Fibroblast of pulmonary artery (primary cell): ENCODE results near the gene TTLL5.
A peak's percentile ranks its signal among the peaks of the same experiment; 100 is the strongest.
"Not testable (repeated sequence)": the region's sequence is repeated elsewhere in the genome, so short reads cannot be mapped to it uniquely, and the experiment has no call there.

Experiments
- DNase-seq: peaks from one replicate; pipeline ENCODE4 v3.0.0-alpha.2; 2010; ENCODE audit warnings: low read depth
- H3K4me3 ChIP-seq: replicated peaks from 2 replicates; pipeline ENCODE4 v1.5.1; 2011; ENCODE audit warnings: low read depth, mild to moderate bottlenecking, control low read depth, low read length, moderate library complexity
- TF ChIP-seq, protein P1 (sequence below): IDR thresholded peaks from 2 replicates; pipeline ENCODE4 v1.5.1; 2011; ENCODE audit warnings: mild to moderate bottlenecking, control low read depth, low read length, inconsistent platforms; ENCODE audit errors: missing control alignments

Gene TTLL5

DNA sequence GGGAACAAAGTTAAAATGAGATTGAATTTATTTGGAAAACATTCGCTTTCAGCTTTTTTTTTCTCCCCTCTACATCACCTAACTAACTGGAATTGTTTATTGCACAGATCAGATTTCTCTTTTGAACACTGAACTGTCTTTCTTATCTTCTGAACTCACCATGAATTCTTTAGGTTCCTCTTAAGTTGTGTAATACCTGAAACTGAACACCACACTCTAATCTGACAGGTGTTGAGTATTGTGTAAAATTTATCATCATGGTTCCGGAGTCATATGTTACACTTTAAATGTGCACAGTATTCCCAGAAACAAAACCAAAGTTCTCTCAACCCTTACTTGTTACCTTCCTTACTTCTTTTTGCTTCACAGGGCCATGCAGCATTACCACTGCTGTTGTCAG, 254.0 kb downstream of the TTLL5 start:
- no peak overlapping the region for H3K4me3 ChIP-seq
- TF ChIP-seq, protein P1, sequence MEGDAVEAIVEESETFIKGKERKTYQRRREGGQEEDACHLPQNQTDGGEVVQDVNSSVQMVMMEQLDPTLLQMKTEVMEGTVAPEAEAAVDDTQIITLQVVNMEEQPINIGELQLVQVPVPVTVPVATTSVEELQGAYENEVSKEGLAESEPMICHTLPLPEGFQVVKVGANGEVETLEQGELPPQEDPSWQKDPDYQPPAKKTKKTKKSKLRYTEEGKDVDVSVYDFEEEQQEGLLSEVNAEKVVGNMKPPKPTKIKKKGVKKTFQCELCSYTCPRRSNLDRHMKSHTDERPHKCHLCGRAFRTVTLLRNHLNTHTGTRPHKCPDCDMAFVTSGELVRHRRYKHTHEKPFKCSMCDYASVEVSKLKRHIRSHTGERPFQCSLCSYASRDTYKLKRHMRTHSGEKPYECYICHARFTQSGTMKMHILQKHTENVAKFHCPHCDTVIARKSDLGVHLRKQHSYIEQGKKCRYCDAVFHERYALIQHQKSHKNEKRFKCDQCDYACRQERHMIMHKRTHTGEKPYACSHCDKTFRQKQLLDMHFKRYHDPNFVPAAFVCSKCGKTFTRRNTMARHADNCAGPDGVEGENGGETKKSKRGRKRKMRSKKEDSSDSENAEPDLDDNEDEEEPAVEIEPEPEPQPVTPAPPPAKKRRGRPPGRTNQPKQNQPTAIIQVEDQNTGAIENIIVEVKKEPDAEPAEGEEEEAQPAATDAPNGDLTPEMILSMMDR, result no peak
- DNase-seq, result no peak

DNA sequence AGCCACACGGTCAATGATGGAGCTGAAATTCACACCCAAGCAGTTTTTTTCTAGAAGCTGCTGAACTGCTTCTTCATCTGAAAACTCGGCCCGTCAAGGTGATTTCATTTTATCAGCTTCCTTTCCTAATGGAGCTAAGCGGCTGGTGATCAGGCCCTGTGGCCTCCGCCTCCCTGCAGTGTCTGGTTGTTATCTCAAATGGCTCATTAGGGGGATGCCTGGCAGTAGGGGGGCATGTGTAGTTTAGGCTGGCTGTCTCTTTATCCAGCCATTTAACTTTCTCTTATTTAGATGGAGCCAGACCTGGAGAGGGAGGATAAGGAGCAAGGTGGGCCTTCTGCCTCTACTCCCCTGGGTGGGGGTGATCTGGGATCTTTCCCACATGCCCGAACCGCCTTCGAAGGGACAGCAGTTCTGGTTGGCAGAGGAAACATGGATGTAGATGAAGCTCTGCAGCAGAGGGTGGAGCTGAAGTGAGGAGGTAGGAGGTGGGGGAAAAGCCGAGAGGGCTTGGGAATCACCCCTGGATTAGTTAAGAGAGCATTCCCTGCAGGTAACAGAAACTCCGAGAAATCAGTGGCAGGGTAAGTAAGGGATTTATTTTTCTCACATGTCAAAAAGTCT, 256.4 kb downstream of the TTLL5 start:
- H3K4me3 ChIP-seq, result no peak overlapping the region
- TF ChIP-seq, protein P1, result no peak
- no peak for DNase-seq

DNA sequence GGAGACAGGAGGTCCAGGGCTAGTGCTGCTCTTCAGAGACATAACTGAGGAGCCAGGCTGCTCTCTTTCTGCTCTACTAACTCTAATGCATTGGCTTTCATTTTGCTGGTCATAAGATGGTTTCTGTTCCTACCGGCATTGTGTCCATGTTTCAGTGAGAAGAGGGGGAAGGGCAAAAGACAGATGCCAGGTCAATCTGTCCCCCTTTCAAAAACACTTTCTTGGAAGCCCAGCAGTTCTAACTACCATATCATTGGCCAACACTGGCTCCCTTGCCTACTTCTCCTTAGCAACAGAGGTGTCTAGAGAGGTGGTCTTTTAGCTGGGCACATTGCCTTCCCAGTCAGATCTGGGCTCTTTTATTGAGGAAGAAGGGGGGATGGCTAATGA, 256.9 kb downstream of the TTLL5 start:
- H3K4me3 ChIP-seq, result no peak overlapping the region
- TF ChIP-seq, protein P1, result no peak
- no peak for DNase-seq

DNA sequence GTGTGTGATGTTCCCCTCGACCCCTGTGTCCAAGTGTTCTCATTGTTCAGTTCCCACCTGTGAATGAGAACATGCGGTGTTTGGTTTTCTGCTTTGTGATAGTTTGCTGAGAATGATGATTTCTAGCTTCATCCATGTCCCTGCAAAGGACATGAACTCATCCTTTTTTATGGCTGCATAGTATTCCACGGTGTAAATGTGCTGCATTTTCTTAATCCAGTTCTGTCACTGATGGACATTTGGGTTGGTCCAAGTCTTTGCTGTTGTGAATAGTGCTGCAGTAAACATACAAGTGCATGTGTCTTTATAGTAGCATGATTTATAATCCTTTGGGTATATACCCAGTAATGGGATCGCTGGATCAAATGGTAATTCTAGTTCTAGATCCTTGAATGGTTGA, 259.4 kb downstream of the TTLL5 start:
- DNase-seq, H3K4me3 ChIP-seq: not testable (repeated sequence)

- H3K4me3 ChIP-seq, DNase-seq: not testable (repeated sequence)
Measured at GRCh38 chr14:75925141-75925840, 264.2 kb downstream of the TTLL5 start.

DNA sequence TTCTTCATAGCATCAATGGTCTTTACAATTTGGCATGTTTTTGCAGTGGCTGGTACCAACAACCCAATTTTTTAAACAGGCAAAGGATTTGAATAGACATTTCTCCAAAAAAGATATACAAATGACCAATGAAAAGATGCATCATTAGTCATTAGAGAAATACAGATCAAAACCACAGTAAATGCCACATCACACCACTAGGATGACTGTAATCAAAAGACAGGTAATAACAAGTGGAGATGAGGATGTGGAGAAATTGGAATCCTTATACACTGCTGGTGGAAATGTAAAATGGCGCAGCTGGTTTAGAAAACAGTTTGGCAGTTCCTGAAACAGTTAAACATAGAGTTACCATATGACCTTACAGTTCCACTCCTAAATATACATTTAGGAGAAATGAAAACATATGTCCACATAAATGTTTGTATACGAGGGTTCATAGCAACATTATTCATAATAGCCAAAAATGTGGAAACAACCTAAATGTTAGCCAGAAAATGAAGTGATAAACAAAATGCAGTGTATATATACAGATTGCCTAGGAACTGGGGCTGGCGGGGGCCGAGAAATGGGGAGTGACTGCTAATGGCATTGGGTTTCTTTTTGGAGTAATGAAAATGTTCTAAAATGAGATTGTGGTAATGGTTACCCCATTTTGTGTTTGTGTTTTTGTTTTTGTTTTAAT, 265.5 kb downstream of the TTLL5 start:
- H3K4me3 ChIP-seq, result no peak overlapping the region
- TF ChIP-seq, protein P1, result no peak
- DNase-seq, result no peak

GRCh38 chr14:75927564-75928087, 266.6 kb downstream of the TTLL5 start:
- TF ChIP-seq, protein P1, result no peak
- DNase-seq, result no peak
- no peak overlapping the region for H3K4me3 ChIP-seq

DNA sequence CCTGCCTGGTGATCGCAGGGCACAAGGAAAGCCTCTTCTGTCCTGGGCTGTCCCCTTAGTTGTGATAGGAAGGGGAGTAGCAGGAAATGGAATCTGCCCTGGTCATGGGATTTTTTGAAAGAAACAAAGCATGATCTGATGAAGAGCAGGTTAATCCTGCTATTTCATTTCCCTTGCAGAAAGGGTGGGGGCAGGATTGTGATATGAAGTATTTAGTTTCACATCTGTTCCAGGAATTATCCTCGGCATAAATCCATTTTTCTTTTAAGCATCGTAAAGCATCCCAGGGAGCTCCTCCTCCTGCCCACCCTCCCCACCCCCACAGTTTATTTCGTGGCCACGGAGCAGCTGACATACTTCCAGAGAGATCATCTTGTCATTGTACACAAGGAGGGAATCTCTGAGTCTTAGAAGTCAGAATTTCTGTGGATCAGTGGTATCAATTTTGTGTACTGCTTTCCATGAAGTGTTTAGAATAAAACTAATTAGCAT, 267.7 kb downstream of the TTLL5 start:
- TF ChIP-seq, protein P1, result no peak
- peak overlapping the region; percentile 0 for H3K4me3 ChIP-seq
- DNase-seq, result peak; percentile 33
